ENCODE measurements around the gene PWWP2B.
A peak's percentile ranks its signal among the peaks of the same experiment; 100 is the strongest.
"Not testable (repeated sequence)": the region's sequence is repeated elsewhere in the genome, so short reads cannot be mapped to it uniquely, and the experiment has no call there.

The PWWP2B gene

DNA sequence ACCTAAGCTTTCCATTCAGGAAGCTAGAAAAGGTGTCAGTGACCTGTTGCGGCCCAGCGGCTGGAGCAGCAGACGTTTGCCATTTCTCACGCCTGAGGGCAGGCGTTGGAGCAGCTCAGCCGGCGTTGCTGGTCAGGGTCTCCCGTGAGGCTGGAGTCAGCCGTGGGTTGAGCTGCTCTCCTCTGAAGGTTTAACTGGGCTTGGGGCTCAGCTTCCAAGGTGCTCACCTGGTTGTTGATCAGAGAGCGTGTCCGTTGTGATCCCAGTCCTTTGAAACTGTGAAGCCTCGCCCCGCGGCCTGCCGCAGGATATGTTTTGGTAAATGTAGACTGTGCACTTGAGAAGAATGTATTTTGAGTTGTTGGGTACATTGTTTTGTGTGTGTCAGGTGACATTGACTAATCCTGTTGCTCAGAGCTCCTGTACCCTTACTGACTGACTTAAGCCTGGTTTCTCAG lies 20.6 kb upstream of the PWWP2B start:
- peaks cover 0 to 13% (median 5%) of the 10 kb centered on the region in 3 donors for H3K36me3 ChIP-seq
- H3K27me3 ChIP-seq = no peaks in the 10 kb centered on the region
- peak in 1 of 2 donors; percentile 47 for DNase-seq
- no peak overlapping the region for H3K4me3 ChIP-seq
- H3K9me3 ChIP-seq = peaks cover 0 to 7% (median 3%) of the 10 kb centered on the region in 3 donors
- no peaks in the 10 kb centered on the region for H3K4me1 ChIP-seq
- TF ChIP-seq, protein P1, sequence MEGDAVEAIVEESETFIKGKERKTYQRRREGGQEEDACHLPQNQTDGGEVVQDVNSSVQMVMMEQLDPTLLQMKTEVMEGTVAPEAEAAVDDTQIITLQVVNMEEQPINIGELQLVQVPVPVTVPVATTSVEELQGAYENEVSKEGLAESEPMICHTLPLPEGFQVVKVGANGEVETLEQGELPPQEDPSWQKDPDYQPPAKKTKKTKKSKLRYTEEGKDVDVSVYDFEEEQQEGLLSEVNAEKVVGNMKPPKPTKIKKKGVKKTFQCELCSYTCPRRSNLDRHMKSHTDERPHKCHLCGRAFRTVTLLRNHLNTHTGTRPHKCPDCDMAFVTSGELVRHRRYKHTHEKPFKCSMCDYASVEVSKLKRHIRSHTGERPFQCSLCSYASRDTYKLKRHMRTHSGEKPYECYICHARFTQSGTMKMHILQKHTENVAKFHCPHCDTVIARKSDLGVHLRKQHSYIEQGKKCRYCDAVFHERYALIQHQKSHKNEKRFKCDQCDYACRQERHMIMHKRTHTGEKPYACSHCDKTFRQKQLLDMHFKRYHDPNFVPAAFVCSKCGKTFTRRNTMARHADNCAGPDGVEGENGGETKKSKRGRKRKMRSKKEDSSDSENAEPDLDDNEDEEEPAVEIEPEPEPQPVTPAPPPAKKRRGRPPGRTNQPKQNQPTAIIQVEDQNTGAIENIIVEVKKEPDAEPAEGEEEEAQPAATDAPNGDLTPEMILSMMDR (IDR thresholded peaks at IDR 0.05) = no peak
- intact Hi-C loops (cut with DNase I; ENCODE audit: low total_unique reads) = no loop called here
- no peak overlapping the region for H3K27ac ChIP-seq

DNA sequence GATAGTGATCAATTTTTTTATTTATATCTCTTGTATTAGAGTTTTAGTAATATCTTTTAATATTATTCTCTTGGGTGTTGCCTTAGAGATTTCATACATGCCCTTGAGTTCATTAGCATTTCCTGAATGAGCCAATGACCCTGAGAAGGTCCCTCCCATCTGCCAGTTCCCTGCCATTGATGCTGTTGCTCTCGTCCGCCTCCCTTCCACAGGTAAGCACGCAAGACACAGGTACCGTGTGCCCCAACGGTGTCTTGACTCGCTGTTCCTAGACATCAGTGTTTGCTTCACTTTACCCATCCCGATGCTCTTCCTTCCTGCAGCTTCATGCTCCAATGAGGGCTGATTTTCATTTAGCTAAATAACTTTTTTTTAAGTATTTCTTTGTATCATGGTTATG lies 19.7 kb upstream of the PWWP2B start:
- H3K9me3 ChIP-seq = peaks cover 0 to 16% (median 12%) of the 10 kb centered on the region in 3 donors
- H3K36me3 ChIP-seq = peaks cover 0 to 13% (median 5%) of the 10 kb centered on the region in 3 donors
- intact Hi-C loops (cut with DNase I; ENCODE audit: low total_unique reads) = no loop called here
- TF ChIP-seq, protein P1 (IDR thresholded peaks at IDR 0.05) = no peak
- H3K27ac ChIP-seq = no peak overlapping the region
- H3K4me1 ChIP-seq = no peaks in the 10 kb centered on the region
- H3K4me3 ChIP-seq = no peak overlapping the region
- no peaks in the 10 kb centered on the region for H3K27me3 ChIP-seq
- peak in 1 of 2 donors; percentile 10 for DNase-seq

GRCh38 chr10:132379026-132379425 lies 18.0 kb upstream of the PWWP2B start:
- intact Hi-C loops (cut with DNase I; ENCODE audit: low total_unique reads); H3K27me3 ChIP-seq; H3K27ac ChIP-seq; H3K4me1 ChIP-seq; DNase-seq; H3K4me3 ChIP-seq: not testable (repeated sequence)
- peaks cover 0 to 17% (median 13%) of the 10 kb centered on the region in 3 donors for H3K9me3 ChIP-seq
- H3K36me3 ChIP-seq = peaks cover 0 to 13% (median 5%) of the 10 kb centered on the region in 3 donors

- Histone ChIP-seq H3K36me3 (peaks cover 0 to 13% (median 5%) of the 10 kb centered on the region in 3 donors), H3K9me3 (peaks cover 0 to 17% (median 13%) of the 10 kb centered on the region in 3 donors)
- not testable (repeated sequence) for H3K4me3 ChIP-seq, H3K27ac ChIP-seq, H3K4me1 ChIP-seq, H3K27me3 ChIP-seq
- intact Hi-C loops (cut with DNase I; ENCODE audit: low total_unique reads) = loop anchor here (5.0 kb wide), 1 partner anchor 151 kb away; no protein-coding TSS in a partner anchor
- peak in 1 of 2 donors; percentile 33 for DNase-seq
These were observed 16.0 kb upstream of the PWWP2B start for GRCh38 chr10:132380986-132381385.

DNA sequence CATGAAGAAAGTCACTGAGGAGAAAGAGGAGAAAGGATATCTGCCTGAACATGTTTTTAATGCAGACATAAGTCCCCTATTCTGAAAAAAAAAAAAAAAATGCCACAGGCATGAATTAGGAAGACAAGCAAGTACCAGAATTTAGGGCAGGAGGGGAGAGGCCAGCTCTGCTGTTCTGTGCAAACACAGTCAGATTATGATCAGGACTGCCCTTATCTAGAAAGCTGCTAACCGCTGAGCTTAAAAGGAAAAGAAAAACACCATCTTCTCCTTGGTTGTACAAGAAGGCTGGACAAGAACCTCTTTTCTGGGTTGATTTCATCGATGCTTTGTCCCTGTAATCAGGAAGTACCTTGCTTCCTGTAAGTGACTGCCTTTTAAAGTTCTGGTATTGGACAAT lies 15.3 kb upstream of the PWWP2B start:
- TF ChIP-seq, protein P1 (IDR thresholded peaks at IDR 0.05) = no peak
- intact Hi-C loops (cut with DNase I; ENCODE audit: low total_unique reads) = loop anchor here (5.0 kb wide), 1 partner anchor 151 kb away; no protein-coding TSS in a partner anchor
- peak in 1 of 2 donors; percentile 2 for DNase-seq
- Histone ChIP-seq H3K4me1 (no peaks in the 10 kb centered on the region), H3K9me3 (peaks cover 0 to 17% (median 13%) of the 10 kb centered on the region in 3 donors), H3K4me3 (no peak overlapping the region), H3K36me3 (peaks cover 0 to 8% (median 5%) of the 10 kb centered on the region in 3 donors), H3K27ac (no peak overlapping the region), H3K27me3 (no peaks in the 10 kb centered on the region)

- Histone ChIP-seq H3K27ac (no peak overlapping the region), H3K4me3 (no peak overlapping the region), H3K9me3 (peaks cover 0 to 17% (median 13%) of the 10 kb centered on the region in 3 donors), H3K27me3 (no peaks in the 10 kb centered on the region), H3K36me3 (peaks cover 0 to 8% (median 5%) of the 10 kb centered on the region in 3 donors), H3K4me1 (no peaks in the 10 kb centered on the region)
- peak in 1 of 2 donors; percentile 17 for DNase-seq
- intact Hi-C loops (cut with DNase I; ENCODE audit: low total_unique reads) = loop anchor here (5.0 kb wide), 1 partner anchor 150 kb away; no protein-coding TSS in a partner anchor
- TF ChIP-seq, protein P1 (IDR thresholded peaks at IDR 0.05) = no peak
These were observed 14.6 kb upstream of the PWWP2B start for GRCh38 chr10:132382231-132382922.
